Skin epidermis (tissue), 12 donors: ENCODE results near the gene STOML1.
"Not testable (repeated sequence)": the region's sequence is repeated elsewhere in the genome, so short reads cannot be mapped to it uniquely, and the experiment has no call there.

Experiments
- H3K27ac ChIP-seq, 21 experiments: fragments of 200-600 bp; sonication (generic) in 11 of 21; one replicate each; pipeline ENCODE4 v1.5.0; 2020; ENCODE audit warnings: mild to moderate bottlenecking in 3 of 21, inconsistent platforms in 2 of 21, moderate library complexity in 2 of 21
- H3K4me3 ChIP-seq, 7 experiments: fragments of 200-600 bp; sonication (generic) in 2 of 7; one replicate each; pipeline ENCODE4 v1.5.0; 2020; ENCODE audit warnings: inconsistent platforms in 2 of 7, mild to moderate bottlenecking in 2 of 7, moderate library complexity in 1 of 7

The STOML1 gene

DNA sequence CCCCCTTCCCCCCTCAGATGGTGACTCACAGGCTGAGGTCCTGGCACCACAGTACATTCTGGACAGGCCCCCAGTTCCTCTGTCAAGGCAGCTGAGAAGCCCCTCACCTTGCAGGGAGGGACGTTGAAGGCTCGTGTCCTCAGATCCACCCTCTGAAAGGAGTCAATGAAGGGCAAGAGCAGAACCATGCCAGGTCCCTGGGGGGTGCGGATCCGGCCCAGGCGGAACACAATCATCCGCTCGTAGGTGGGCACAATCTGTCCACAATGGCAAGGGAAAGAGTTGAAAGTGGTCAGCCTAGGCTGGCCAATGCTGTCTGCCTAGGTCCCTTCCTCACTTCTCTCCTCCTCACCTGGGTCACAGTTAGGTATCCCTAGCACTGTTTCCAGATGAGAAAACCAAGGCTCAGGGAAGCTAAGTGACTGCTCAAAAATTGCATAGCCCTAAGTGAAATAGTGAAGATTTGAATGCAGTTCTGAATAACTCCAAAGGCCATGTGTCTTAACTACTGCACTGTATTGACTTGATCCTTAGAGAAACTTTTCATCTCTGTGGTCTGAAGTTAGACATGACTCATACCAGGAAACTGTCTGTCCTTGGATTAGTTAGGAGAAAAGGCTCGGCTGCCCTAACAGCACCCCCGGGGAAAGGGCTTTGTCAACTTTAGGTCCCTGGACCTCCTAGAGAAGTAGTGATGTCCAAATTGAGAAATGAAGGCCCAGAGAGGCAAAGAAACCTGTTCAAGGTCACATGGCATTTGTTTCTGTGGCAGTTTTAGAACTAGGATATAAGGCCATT lies 2.9 kb downstream of the STOML1 start:
- H3K27ac ChIP-seq = peak overlapping the region in 20 of 21 experiments; percentile 46 to 99 (median 92)
- H3K4me3 ChIP-seq = no peak overlapping the region

DNA sequence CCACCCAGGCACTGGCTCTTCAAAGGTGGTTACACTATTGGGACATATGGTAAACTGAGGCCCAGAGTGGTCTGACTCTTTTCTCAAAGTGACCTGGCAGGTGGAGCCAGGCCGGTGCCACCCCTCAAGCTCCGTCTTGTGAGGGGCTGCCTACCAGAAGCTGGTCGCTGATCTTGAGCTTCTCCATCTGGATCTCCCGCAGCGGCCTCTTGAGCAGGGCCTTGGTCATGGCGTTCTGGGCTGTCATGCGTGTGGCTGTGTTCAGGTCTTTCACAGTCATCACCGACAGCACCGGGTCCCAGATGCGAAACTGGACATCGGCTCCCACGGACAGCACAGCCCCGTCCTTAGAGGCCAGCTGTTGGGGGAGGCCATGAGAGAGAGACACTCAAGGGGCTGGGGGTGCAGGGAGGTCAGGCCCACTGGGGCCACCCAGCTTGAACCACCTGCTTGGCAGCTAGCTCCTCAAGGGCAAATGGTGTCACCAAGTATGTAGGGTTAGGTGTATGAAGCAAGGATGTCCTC lies 3.6 kb downstream of the STOML1 start:
- Histone ChIP-seq H3K27ac (peak overlapping the region in 20 of 21 experiments; percentile 46 to 99 (median 92)), H3K4me3 (no peak overlapping the region)

DNA sequence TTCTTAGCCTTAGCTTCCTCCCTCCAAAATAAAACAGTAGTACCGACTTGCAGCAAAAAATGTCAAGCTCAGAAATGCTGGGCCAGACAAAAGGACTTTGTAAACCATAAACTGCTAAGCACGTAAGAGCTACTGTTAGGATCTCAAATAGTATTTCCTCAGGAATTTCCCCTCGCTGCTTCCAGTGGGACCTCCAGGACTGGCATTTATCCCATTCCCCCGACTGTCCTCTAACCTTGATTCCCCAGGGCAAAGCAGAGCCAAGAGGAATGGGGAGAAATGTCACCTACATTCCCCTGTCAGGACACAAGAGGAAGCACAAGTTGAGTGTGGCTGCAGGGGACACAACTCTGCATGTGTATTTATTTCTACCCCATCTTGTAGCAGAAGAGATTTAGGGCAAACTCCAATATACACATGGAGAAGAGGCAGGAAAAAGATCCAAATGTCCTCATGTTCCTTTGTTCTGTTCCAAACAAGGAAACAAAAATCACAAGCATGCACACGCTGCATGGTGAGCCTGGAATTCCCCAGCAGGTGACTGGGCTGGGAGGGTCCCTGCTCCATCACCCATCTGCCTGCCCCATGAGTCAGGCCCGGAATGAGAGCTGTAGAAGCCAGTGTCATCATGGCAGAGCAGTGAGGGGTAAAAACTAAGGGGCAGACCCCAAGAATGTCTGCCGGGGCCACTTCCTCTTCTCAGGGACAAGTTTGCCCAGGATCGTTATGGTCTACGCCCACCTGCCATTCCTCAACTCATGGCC lies 4.2 kb downstream of the STOML1 start:
- Histone ChIP-seq H3K4me3 (no peak overlapping the region), H3K27ac (peak overlapping the region in 19 of 21 experiments; percentile 58 to 99 (median 92))

DNA sequence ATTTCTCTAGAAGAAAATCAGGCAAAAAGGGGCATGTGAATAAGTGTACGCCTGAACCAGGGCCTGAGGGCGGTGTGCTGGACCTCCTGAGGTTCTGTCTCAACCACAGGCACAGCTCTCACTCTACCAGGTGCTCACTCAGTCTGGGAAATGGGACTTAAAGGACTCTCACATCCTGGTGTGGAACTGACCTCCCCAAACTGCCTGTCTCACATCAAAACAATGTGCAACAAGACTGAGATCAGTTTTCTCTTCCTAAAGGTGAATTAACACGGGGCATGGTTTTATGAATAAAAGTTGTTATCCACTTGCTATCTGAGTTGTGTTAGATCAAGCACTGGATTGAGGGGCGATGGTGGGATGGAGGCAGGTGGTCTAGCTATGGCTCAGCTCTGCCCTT lies 4.8 kb downstream of the STOML1 start:
- peak overlapping the region in 19 of 21 experiments; percentile 3 to 99 (median 92) for H3K27ac ChIP-seq
- H3K4me3 ChIP-seq = no peak overlapping the region

DNA sequence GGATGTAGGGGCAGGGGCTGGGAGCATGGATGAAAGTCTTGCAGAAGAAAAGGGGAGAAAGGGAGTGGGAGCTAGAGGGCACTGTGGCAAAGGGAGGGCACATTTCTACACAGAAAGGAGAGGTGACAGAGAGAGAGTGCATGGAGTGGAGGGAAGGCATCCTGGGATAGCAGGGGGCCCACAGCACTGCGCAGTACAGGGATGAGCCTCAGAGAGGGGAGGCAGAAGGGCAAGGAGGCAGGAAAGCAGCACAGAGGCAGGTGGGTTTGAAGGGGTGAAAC lies 5.4 kb downstream of the STOML1 start:
- no peak overlapping the region for H3K4me3 ChIP-seq
- peak overlapping the region in 17 of 21 experiments; percentile 4 to 99 (median 86) for H3K27ac ChIP-seq

DNA sequence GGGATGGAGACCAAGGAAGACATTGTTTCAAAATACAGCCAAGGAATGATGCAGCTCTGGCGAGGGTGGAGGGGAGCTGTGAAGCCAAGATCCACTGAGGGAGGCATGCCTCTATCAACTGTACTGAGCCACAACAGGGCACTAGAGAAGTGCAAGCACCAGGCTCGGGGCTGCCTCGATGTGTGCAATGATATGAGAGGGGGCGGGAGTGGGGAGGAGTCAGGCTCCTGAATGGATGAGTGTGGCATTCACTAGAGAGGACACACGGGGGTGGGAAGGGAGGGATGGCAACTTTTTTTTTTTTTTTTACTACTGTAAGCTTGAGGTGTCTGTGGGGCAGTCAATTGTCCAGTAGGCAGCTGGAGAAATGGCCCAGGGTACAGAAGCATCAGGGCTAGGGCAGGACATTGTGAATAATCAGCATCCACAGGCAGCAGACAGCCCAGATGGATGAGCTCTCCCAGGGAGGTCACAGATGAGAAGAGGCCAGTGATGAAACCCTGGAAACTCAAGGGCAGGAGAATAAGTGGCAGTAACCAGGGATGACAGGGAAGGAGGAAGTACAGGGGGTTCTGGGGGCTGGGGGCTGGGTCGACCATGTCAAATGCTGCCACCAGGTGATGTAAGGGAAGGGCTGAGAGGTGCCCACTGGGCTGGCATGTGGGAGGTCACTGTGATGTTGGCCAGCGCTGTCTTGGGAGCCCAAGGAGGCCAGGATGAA lies 5.9 kb downstream of the STOML1 start:
- H3K27ac ChIP-seq = peak overlapping the region in 12 of 21 experiments; percentile 16 to 95 (median 92)

DNA sequence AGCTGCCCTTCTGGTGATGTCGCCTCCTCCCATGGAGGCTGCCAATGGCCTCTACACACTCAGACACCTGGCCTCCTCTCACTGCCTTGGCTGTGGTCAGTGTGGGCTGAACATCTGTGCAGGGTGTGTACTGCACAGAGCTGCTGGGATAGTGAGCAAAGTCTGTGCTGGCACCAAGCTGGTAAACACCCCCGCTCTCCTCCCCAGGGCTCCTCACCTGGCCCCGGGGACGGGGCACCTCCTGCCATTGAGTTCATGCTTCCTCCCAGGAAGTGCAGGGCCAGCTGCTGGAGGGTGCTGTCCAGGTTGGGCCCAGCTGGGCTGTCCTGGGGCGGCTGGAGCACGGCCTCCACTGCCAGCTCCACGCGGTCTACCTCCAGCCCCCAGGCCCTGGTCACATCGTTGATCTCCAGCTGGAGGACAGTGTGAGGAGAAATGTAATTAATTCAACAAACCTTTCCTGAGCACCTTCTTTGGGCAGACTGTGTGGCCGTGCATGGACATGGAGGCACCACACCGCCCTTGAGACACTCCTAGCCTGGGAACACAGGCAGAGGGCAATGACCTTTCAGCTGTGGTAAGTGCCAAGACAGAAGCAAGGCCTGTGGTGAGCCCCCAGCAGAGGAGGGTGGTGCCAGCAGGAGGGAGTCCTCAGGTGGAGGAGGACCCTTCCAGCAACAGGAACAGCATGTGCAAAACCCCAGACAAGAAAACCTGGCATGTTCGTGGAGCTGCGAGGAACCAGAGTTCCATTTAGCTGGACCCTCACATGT lies 6.8 kb downstream of the STOML1 start:
- Histone ChIP-seq H3K4me3 (no peak overlapping the region), H3K27ac (peak overlapping the region in 15 of 21 experiments; percentile 15 to 97 (median 91))

More for the DNA sequence above, 5.9 kb downstream of the STOML1 start:
- H3K4me3 ChIP-seq = no peak overlapping the region

DNA sequence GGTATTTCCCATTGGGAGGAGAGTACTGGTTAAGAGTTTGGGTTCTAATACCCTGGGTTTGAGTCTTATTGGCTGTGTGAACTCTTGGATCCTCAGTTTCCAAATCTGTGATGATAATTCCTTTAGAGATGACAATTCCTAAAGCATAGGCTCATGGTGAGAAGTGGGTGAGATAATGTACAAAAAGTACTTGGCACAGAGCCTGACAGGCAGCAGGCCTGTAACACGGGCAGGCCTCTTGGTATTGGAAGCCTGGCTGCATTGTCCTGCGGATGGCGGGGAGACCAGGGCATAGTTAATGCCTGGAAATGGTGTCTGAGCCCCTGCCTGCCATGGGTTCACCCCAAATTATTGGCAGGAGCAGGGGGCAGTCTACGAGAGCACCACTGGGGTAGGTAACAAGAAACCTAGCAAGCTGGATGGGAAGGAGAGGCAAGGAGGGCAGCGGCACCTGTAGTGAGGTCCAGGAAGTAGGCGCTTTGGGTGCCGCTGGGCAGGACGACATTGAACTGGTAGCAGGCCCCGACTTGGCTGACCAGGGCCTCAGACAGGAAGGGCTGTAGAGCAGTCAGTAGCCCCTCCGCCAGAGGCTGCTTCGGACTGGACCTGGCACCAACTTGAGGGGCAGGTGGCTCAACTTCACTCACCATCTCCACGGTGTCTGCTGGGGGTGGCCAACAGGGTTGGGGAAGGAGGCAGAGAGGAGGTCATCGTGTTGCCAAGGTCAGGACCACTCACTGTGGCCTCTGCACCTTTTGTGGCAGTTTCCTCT lies 7.7 kb downstream of the STOML1 start:
- Histone ChIP-seq H3K27ac (peak overlapping the region in 17 of 21 experiments; percentile 15 to 97 (median 92)), H3K4me3 (no peak overlapping the region)

DNA sequence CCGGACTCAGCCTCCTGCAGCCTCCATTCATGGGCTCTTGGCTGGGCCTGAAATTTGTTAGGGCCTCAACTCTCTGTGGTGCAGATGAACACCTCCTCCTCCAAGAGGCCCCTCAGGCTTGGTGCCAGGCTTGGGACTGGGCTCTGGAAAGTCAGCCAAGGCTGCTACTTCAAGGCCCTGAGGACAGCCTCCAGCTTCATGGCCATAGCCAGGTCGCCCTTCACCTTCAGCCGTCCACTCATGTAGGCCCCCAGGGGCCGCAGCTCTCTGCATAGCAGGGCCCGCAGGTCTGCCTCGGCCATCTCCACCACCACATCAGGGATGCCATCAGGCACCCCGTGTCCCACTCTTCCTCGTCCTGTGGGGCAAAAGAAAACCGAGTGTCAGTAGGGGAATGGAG lies 8.3 kb downstream of the STOML1 start:
- H3K4me3 ChIP-seq = no peak overlapping the region
- H3K27ac ChIP-seq = peak overlapping the region in 20 of 21 experiments; percentile 51 to 97 (median 92)

DNA sequence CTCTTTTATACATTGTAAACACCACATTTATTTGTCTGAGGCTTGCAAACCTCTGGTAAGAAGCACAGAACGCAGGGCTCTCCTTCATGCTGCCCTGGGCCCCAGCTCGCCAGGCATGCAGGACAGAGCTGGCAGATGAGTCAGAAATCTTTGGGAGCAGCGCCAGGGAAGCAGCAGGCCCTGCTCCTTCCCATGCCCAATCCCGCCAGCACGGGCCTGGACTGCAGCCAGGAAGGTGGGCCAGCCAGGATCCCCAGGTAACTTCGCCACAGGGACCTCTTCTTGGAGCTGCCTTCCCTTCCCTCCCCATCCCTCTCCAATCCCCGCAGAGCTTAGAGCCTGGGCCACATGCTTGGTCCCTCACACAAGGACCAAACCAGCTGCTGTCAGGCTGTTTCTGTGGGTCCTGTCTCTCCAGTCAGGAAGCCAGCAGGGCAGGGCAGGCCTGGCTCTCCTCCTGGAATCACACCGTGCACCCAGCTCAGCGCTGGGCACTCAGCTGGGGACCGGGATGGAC lies 8.8 kb downstream of the STOML1 start:
- Histone ChIP-seq H3K4me3 (no peak overlapping the region), H3K27ac (peak overlapping the region; percentile 15 to 97 (median 91))

DNA sequence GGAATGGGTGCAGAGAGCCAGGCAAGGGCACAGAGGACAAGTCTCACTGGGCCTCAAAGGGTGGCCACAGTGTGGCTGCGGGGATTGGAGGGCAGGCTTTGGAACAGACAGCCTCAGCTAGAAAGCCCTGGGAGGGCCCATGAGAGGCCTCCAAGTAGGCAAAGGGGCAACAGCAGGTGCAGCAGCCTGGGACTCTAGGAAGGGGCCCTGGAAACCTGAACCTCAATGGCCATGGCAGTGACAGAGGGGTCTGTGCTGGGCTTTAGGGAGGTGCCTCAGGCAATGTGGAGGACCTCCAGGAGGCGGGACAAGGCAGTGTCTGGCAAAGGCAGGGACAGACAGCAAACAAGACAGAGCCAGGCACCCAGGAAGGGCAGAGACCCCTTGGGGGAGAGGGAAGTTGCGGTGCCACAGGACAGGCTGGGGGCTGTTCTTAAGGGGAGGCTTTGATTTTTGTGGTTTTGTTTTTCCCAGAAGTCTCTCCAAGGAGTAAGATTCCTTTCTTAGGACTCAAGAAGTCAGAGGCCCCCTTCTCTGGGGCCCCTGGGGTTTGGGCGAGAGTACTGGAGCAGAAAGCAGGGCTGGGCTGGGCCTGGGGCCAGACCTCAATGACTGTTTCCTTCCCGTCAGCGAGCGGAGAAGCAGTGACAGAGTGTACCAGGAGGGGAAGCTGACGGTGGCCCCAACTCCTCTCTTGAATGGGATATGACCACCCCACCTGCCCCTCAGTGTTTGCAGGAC lies 9.7 kb downstream of the STOML1 start:
- peak overlapping the region in 20 of 21 experiments; percentile 75 to 97 (median 92) for H3K27ac ChIP-seq
- no peak overlapping the region for H3K4me3 ChIP-seq

DNA sequence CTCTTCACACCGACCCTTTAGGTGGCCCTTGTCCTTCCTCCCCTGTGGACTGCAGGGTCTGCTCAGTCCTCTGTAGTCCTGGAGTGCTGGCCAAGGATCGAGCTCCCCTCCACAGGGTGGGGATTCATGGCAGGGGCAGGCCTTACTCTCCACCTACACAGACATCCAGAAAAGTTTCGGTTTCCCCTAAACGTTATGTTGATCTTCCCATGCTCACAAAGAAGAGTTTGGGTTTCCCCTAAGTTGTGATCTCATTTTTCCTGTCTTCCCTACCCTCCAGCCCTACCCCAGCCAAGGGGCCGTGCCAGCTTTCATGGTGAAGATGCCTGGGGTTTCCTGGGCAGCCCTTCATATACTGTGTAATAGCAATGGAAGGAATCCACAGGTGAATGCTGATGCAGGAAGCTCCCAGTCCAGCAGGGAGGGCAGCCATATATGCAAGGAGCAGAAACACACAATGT lies 10.3 kb downstream of the STOML1 start:
- Histone ChIP-seq H3K4me3 (peak overlapping the region in 1 of 7 experiments; percentile 5), H3K27ac (peak overlapping the region in 20 of 21 experiments; percentile 75 to 97 (median 92))

DNA sequence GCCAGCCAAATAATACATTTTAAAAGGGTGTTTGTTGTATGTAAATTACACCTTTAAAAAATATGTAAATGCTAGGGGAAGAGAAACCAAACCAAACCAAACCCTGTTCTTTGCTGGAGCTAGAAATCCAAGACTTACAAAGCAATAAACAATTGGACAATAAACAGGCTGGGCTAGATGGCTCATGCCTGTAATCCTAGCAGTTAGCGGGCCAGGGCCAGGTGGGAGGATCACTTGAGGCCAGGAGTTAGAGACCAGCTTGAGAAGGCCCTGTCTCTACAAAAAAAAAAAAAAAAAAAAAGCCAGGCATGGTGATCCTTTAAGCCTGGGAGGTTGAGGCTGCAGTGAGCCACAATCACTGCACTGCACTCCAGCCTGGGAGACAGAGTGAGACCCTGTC lies 12.5 kb downstream of the STOML1 start:
- Histone ChIP-seq H3K27ac (peak overlapping the region in 3 of 21 experiments; percentile 12 to 95 (median 41)), H3K4me3 (no peak overlapping the region)

DNA sequence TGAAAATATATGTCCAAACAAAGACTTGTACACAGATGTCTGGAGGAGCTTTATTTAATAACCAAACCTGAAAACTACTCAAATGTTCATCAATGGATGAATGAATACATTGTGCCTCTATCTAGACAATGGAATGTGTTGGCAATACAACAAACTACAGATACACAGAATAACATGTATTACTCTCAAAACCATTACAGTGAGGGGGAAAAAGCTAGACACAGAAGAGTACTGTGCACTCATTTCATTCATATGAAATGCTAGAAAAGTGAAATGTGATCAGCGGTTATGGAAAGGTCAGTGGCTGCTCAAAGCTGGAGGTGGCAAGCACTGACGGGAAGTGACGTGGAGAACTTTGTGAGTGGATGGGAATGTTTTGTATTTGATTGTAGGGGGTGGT lies 13.2 kb downstream of the STOML1 start:
- Histone ChIP-seq H3K27ac (no peak overlapping the region), H3K4me3 (no peak overlapping the region)

DNA sequence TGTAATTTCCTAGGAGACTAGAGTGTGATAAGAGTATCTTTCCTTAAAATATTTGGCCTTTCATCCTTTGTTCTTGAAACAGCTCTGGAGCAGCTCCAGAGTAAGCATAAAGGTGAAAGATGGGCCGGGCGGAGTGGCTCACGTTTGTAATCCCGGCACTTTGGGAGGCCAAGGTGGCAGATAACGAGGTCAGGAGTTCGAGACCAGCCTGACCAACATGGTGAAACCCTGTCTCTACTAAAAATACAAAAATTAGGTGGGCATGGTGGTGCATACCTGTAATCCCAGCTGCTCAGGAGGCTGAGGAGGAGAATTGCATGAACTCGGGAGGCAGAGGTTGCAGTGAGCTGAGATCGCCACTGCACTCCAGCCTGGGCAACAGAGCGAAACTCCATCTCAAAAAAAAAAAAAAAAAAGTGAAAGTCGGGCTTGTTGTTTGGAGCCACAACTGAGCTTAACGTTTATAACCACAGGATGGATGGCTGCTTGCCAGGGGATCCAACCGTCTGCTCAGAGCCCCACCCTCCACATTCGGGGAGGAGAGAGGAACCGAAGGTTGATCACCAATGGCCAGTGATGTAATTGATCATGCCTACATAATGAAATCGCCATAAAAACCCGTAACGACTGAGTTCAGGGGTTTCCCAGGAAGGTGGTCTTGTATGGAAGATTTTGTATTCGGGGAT lies 16.5 kb downstream of the STOML1 start:
- not testable (repeated sequence) for H3K4me3 ChIP-seq, H3K27ac ChIP-seq

DNA sequence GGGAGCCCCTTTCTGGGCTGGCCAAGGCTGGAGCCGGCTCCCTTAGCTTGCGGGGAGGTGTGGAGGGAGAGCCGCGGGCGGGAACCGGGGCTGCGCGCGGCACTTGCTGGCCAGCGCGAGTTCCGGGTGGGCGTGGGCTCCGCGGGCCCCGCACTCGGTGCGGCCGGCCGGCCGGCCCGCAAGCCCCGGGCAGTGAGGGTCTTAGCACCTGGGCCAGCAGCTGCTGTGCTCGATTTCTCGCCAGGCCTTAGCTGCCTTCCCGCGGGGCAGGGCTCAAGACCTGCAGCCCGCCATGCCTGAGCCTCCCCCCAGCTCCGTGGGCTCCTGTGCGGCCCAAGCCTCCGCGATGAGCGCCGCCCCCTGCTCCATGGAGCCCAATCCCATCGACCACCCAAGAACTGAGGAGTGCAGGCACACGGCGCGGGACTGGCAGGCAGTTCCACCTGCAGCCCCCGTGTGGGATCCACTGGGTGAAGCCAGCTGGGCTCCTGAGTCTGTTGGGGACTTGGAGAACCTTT lies 18.4 kb downstream of the STOML1 start:
- not testable (repeated sequence) for H3K27ac ChIP-seq, H3K4me3 ChIP-seq
